ENCODE data around the gene ADCY2. TPM values are rescaled to one million over a fixed set of nuclear protein-coding genes. Genes with fewer than 3 reads are reported as not detected.

The ADCY2 gene
- total RNA-seq, 1 donor from 2014 or later = 1.5 TPM

- peaks cover 18% of the 10 kb centered on the region for H3K27me3 Mint-ChIP-seq (ENCODE audit: unreplicated experiment)
- H3K9me3 Mint-ChIP-seq (ENCODE audit: unreplicated experiment) = no peaks in the 10 kb centered on the region
- DNase-seq (ENCODE audit: low spot score) = no peak
- peak overlapping the region; percentile 22 for H3K27ac Mint-ChIP-seq (ENCODE audit: unreplicated experiment)
- TF ChIP-seq CTCF (IDR thresholded peaks at IDR 0.05; ENCODE audit: unreplicated experiment) = no peak
- peak overlapping the region; percentile 59 for H3K4me3 Mint-ChIP-seq (ENCODE audit: unreplicated experiment)
- H3K36me3 Mint-ChIP-seq (ENCODE audit: low read depth, unreplicated experiment) = no peaks in the 10 kb centered on the region
- no peaks in the 10 kb centered on the region for H3K4me1 Mint-ChIP-seq (ENCODE audit: unreplicated experiment)
These were observed 455.8 kb downstream of the ADCY2 start for GRCh38 chr5:7851617-7852289.

GRCh38 chr5:7852542-7852941 is 456.6 kb downstream of the ADCY2 start:
- H3K27me3 Mint-ChIP-seq (ENCODE audit: unreplicated experiment) = peaks cover 18% of the 10 kb centered on the region
- H3K9me3 Mint-ChIP-seq (ENCODE audit: unreplicated experiment) = no peaks in the 10 kb centered on the region
- no peak overlapping the region for H3K27ac Mint-ChIP-seq (ENCODE audit: unreplicated experiment)
- no peaks in the 10 kb centered on the region for H3K36me3 Mint-ChIP-seq (ENCODE audit: low read depth, unreplicated experiment)
- H3K4me1 Mint-ChIP-seq (ENCODE audit: unreplicated experiment) = no peaks in the 10 kb centered on the region
- no peak for TF ChIP-seq CTCF (IDR thresholded peaks at IDR 0.05; ENCODE audit: unreplicated experiment)
- peak overlapping the region; percentile 22 for H3K4me3 Mint-ChIP-seq (ENCODE audit: unreplicated experiment)
- DNase-seq (ENCODE audit: low spot score) = no peak

GRCh38 chr5:7852988-7853387 is 457.1 kb downstream of the ADCY2 start:
- DNase-seq (ENCODE audit: low spot score) = no peak
- Mint-ChIP-seq H3K27me3 (ENCODE audit: unreplicated experiment) (peaks cover 18% of the 10 kb centered on the region), H3K27ac (ENCODE audit: unreplicated experiment) (no peak overlapping the region), H3K4me3 (ENCODE audit: unreplicated experiment) (no peak overlapping the region), H3K9me3 (ENCODE audit: unreplicated experiment) (no peaks in the 10 kb centered on the region), H3K36me3 (ENCODE audit: low read depth, unreplicated experiment) (no peaks in the 10 kb centered on the region), H3K4me1 (ENCODE audit: unreplicated experiment) (no peaks in the 10 kb centered on the region)
- TF ChIP-seq CTCF (IDR thresholded peaks at IDR 0.05; ENCODE audit: unreplicated experiment) = no peak

- Mint-ChIP-seq H3K27me3 (ENCODE audit: unreplicated experiment) (peaks cover 7% of the 10 kb centered on the region), H3K36me3 (ENCODE audit: low read depth, unreplicated experiment) (no peaks in the 10 kb centered on the region), H3K27ac (ENCODE audit: unreplicated experiment) (no peak overlapping the region), H3K9me3 (ENCODE audit: unreplicated experiment) (no peaks in the 10 kb centered on the region), H3K4me3 (ENCODE audit: unreplicated experiment) (no peak overlapping the region), H3K4me1 (ENCODE audit: unreplicated experiment) (no peaks in the 10 kb centered on the region)
- TF ChIP-seq CTCF (IDR thresholded peaks at IDR 0.05; ENCODE audit: unreplicated experiment) = no peak
- DNase-seq (ENCODE audit: low spot score) = no peak
These were observed 459.7 kb downstream of the ADCY2 start for GRCh38 chr5:7855611-7856010.

- peak; percentile 41 for DNase-seq (ENCODE audit: low spot score)
These were observed 460.9 kb downstream of the ADCY2 start for GRCh38 chr5:7856855-7857254.

More at GRCh38 chr5:7856855-7857254, 460.9 kb downstream of the ADCY2 start:
- H3K9me3 Mint-ChIP-seq (ENCODE audit: unreplicated experiment) = no peaks in the 10 kb centered on the region
- H3K27ac Mint-ChIP-seq (ENCODE audit: unreplicated experiment) = no peak overlapping the region
- TF ChIP-seq CTCF (IDR thresholded peaks at IDR 0.05; ENCODE audit: unreplicated experiment) = peak; percentile 57
- H3K4me1 Mint-ChIP-seq (ENCODE audit: unreplicated experiment) = no peaks in the 10 kb centered on the region
- no peak overlapping the region for H3K4me3 Mint-ChIP-seq (ENCODE audit: unreplicated experiment)
- peaks cover 5% of the 10 kb centered on the region for H3K27me3 Mint-ChIP-seq (ENCODE audit: unreplicated experiment)
- H3K36me3 Mint-ChIP-seq (ENCODE audit: low read depth, unreplicated experiment) = no peaks in the 10 kb centered on the region

Measured in endothelial cell (in vitro differentiated cells).